Neural cell (in vitro differentiated cells): Measurements from ENCODE around the gene LIMK1. TPM values are rescaled to one million over a fixed set of nuclear protein-coding genes. Genes with fewer than 3 reads are reported as not detected.

Experiments
- H2AFZ ChIP-seq: fragments of 200-600, 300-800 bp; sonication (generic), shearing (Covaris generic); 2 replicates; pipeline ENCODE4 v1.6.0; 2014; ENCODE audit warnings: low read depth, mild to moderate bottlenecking, antibody characterized with exemption, low read length, moderate library complexity
- H3F3A ChIP-seq: fragments of 200-600 bp; shearing (Covaris generic); 2 replicates; pipeline ENCODE4 v1.6.1; 2016; ENCODE audit warnings: mild to moderate bottlenecking, moderate library complexity, mixed read lengths, antibody characterized with exemption, low read length; ENCODE audit not compliant: insufficient read depth, poor library complexity, severe bottlenecking
- H3K27ac ChIP-seq: fragments of 200-600, 300-800 bp; sonication (generic), shearing (Covaris generic); 2 replicates; pipeline ENCODE4 v1.5.1; 2014; ENCODE audit warnings: mild to moderate bottlenecking, low read length, moderate library complexity
- H3K27me3 ChIP-seq: fragments of 300-800, 200-600 bp; sonication (generic), shearing (Covaris generic); 2 replicates; pipeline ENCODE4 v1.6.0; 2014; ENCODE audit warnings: mild to moderate bottlenecking, low read depth, low read length, moderate library complexity; ENCODE audit not compliant: insufficient read depth
- H3K36me3 ChIP-seq: fragments of 300-800, 200-600 bp; sonication (generic), shearing (Covaris generic); 2 replicates; pipeline ENCODE4 v1.5.1; 2014; ENCODE audit warnings: mild to moderate bottlenecking, antibody characterized with exemption, low read length, moderate library complexity; ENCODE audit not compliant: insufficient read depth
- H3K4me2 ChIP-seq: fragments of 300-800, 200-600 bp; sonication (generic), shearing (Covaris generic); 2 replicates; pipeline ENCODE4 v1.6.0; 2014; ENCODE audit warnings: mild to moderate bottlenecking, low read length
- H3K4me3 ChIP-seq: fragments of 300-800, 200-600 bp; sonication (generic), shearing (Covaris generic); 2 replicates; pipeline ENCODE4 v1.5.1; 2014; ENCODE audit warnings: mild to moderate bottlenecking, low read length, moderate library complexity
- H3K79me2 ChIP-seq: fragments of 200-600 bp; shearing (Covaris generic); replicated peaks from 2 replicates; pipeline ENCODE4 v1.6.0; 2014; ENCODE audit warnings: mild to moderate bottlenecking, low read length, moderate library complexity; ENCODE audit not compliant: insufficient read depth
- H3K9ac ChIP-seq: fragments of 300-800, 200-600 bp; sonication (generic), shearing (Covaris generic); 2 replicates; pipeline ENCODE4 v1.6.1; 2016; ENCODE audit warnings: mild to moderate bottlenecking, low read length, mixed read lengths
- H3K9me2 ChIP-seq: fragments of 200-600 bp; shearing (Covaris generic); 2 replicates; pipeline ENCODE4 v1.6.1; 2016; ENCODE audit warnings: mild to moderate bottlenecking, low read length, mixed read lengths; ENCODE audit not compliant: insufficient read depth
- H3K9me3 ChIP-seq: fragments of 200-600, 300-800 bp; sonication (generic), shearing (Covaris generic); 2 replicates; pipeline ENCODE4 v1.6.1; 2016; ENCODE audit warnings: mild to moderate bottlenecking, mixed run types, low read length, moderate library complexity, mixed read lengths
- H4K20me1 ChIP-seq: fragments of 200-600 bp; shearing (Covaris generic); 2 replicates; pipeline ENCODE4 v1.6.1; 2016; ENCODE audit warnings: mild to moderate bottlenecking, mixed run types; ENCODE audit not compliant: insufficient read depth
- EP300 ChIP-seq: fragments of 450-650 bp; conservative IDR thresholded peaks from 2 replicates; pipeline ENCODE4 v1.6.1; 2014; ENCODE audit warnings: antibody characterized with exemption, mild to moderate bottlenecking, moderate library complexity; ENCODE audit not compliant: poor library complexity, severe bottlenecking
- EZH2 ChIP-seq: fragments of 200-600, 300-800 bp; shearing (Covaris generic), sonication (generic); IDR thresholded peaks from 2 replicates; pipeline ENCODE4 v1.6.1; 2014; ENCODE audit warnings: antibody characterized with exemption, low read length, borderline replicate concordance, mild to moderate bottlenecking; ENCODE audit not compliant: insufficient read depth, poor library complexity, severe bottlenecking
- MXI1 ChIP-seq: fragments of 450-650 bp; conservative IDR thresholded peaks from 2 replicates; pipeline ENCODE4 v1.6.1; 2014; ENCODE audit warnings: antibody characterized with exemption, mild to moderate bottlenecking; ENCODE audit not compliant: poor library complexity, severe bottlenecking
- POLR2AphosphoS5 ChIP-seq: IDR thresholded peaks from 2 replicates; pipeline ENCODE4 v1.6.1; 2012
- RAD21 ChIP-seq: fragments of 450-650 bp; conservative IDR thresholded peaks from 2 replicates; pipeline ENCODE4 v1.6.1; 2014; ENCODE audit warnings: antibody characterized with exemption, mild to moderate bottlenecking, moderate library complexity
- SMC3 ChIP-seq: fragments of 450-650 bp; conservative IDR thresholded peaks from 2 replicates; pipeline ENCODE4 v1.6.1; 2014; ENCODE audit warnings: antibody characterized with exemption, mild to moderate bottlenecking, moderate library complexity; ENCODE audit not compliant: poor library complexity
- TAF1 ChIP-seq: IDR thresholded peaks from 2 replicates; pipeline ENCODE4 v1.6.1; 2012; ENCODE audit warnings: low read depth
- polyA plus RNA-seq: library from polyadenylated mRNA; depleted of rRNA; stranded (reverse); fragments of >200 nt; gene quantifications from 2 replicates; pipeline ENCODE4 v1.2.3, GENCODE V29; 2014
- TF ChIP-seq, protein P1 (sequence below): fragments of 450-650 bp; IDR thresholded peaks from 2 replicates; pipeline ENCODE4 v1.5.1; 2014; ENCODE audit warnings: antibody characterized with exemption, mild to moderate bottlenecking, moderate library complexity; ENCODE audit not compliant: poor library complexity, severe bottlenecking
- TF ChIP-seq, protein P2 (sequence below): IDR thresholded peaks from 2 replicates; pipeline ENCODE4 v1.6.1; 2012; ENCODE audit warnings: borderline replicate concordance

LIMK1 gene
- polyA plus RNA-seq, 1 donor from 2014 or later = 21.1 TPM

DNA sequence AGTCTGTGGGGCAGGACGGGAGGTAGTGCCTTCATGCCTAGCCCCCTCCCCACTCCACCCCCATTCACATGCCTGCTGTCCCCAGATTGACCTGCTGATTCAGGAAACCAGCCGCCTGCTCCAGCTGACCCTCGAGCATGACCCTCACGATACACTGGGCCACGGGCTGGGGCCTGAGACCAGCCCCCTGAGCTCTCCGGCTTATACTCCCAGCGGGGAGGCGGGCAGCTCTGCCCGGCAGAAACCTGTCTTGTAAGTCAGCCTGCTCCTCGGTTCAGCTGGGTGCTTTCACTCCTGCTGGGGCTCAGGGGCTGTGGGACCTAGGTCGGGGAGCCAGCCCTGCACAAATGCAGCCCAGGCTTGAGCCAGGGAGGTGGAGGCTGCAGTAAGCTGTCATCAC lies 22.4 kb downstream of the LIMK1 start:
- Histone ChIP-seq H3K79me2 (no peaks in the 10 kb centered on the region), H3K9me3 (no peaks in the 10 kb centered on the region), H3K27me3 (no peaks in the 10 kb centered on the region), H3K4me3 (no peak overlapping the region), H3K9ac (no peak overlapping the region), H2AFZ (no peak overlapping the region), H3F3A (no peaks in the 10 kb centered on the region), H3K27ac (no peak overlapping the region), H3K4me2 (no peak overlapping the region), H4K20me1 (no peaks in the 10 kb centered on the region), H3K36me3 (no peaks in the 10 kb centered on the region), H3K9me2 (no peaks in the 10 kb centered on the region)
- no peak for TF ChIP-seq RAD21
- TF ChIP-seq, protein P1, sequence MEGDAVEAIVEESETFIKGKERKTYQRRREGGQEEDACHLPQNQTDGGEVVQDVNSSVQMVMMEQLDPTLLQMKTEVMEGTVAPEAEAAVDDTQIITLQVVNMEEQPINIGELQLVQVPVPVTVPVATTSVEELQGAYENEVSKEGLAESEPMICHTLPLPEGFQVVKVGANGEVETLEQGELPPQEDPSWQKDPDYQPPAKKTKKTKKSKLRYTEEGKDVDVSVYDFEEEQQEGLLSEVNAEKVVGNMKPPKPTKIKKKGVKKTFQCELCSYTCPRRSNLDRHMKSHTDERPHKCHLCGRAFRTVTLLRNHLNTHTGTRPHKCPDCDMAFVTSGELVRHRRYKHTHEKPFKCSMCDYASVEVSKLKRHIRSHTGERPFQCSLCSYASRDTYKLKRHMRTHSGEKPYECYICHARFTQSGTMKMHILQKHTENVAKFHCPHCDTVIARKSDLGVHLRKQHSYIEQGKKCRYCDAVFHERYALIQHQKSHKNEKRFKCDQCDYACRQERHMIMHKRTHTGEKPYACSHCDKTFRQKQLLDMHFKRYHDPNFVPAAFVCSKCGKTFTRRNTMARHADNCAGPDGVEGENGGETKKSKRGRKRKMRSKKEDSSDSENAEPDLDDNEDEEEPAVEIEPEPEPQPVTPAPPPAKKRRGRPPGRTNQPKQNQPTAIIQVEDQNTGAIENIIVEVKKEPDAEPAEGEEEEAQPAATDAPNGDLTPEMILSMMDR = no peak
- no peak for TF ChIP-seq EZH2
- no peak for TF ChIP-seq MXI1
- no peak for TF ChIP-seq TAF1
- TF ChIP-seq, protein P2, sequence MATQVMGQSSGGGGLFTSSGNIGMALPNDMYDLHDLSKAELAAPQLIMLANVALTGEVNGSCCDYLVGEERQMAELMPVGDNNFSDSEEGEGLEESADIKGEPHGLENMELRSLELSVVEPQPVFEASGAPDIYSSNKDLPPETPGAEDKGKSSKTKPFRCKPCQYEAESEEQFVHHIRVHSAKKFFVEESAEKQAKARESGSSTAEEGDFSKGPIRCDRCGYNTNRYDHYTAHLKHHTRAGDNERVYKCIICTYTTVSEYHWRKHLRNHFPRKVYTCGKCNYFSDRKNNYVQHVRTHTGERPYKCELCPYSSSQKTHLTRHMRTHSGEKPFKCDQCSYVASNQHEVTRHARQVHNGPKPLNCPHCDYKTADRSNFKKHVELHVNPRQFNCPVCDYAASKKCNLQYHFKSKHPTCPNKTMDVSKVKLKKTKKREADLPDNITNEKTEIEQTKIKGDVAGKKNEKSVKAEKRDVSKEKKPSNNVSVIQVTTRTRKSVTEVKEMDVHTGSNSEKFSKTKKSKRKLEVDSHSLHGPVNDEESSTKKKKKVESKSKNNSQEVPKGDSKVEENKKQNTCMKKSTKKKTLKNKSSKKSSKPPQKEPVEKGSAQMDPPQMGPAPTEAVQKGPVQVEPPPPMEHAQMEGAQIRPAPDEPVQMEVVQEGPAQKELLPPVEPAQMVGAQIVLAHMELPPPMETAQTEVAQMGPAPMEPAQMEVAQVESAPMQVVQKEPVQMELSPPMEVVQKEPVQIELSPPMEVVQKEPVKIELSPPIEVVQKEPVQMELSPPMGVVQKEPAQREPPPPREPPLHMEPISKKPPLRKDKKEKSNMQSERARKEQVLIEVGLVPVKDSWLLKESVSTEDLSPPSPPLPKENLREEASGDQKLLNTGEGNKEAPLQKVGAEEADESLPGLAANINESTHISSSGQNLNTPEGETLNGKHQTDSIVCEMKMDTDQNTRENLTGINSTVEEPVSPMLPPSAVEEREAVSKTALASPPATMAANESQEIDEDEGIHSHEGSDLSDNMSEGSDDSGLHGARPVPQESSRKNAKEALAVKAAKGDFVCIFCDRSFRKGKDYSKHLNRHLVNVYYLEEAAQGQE = no peak
- TF ChIP-seq SMC3 = no peak

DNA sequence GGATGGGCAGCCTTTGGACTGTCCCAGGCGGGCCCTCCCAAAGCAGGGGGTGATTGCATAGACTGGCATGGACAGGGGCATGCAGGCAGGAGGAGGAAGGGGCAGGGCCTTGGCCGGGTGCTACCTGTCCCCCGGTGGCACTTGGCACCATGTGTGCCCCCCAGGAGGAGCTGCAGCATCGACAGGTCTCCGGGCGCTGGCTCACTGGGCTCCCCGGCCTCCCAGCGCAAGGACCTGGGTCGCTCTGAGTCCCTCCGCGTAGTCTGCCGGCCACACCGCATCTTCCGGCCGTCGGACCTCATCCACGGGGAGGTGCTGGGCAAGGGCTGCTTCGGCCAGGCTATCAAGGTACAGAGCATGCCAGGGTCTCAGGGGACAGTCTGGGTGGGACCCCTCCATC lies 23.2 kb downstream of the LIMK1 start:
- Histone ChIP-seq H3K27me3 (no peaks in the 10 kb centered on the region), H2AFZ (no peak overlapping the region), H3K9me3 (no peaks in the 10 kb centered on the region), H3K36me3 (peaks cover 4% of the 10 kb centered on the region), H4K20me1 (no peaks in the 10 kb centered on the region), H3K4me2 (no peak overlapping the region), H3K79me2 (no peaks in the 10 kb centered on the region), H3K9me2 (no peaks in the 10 kb centered on the region), H3K9ac (no peak overlapping the region), H3K27ac (no peak overlapping the region), H3K4me3 (no peak overlapping the region), H3F3A (no peaks in the 10 kb centered on the region)
- TF ChIP-seq SMC3 (no peak), RAD21 (no peak), TAF1 (no peak), EP300 (no peak), EZH2 (no peak), POLR2AphosphoS5 (no peak), MXI1 (no peak)
- TF ChIP-seq, protein P1 = no peak
- TF ChIP-seq, protein P2 = no peak
